K562 (cell line): ENCODE measurements around the gene CUX1. TPM values are rescaled to one million over a fixed set of nuclear protein-coding genes. Genes with fewer than 3 reads are reported as not detected.
A peak's percentile ranks its signal among the peaks of the same experiment; 100 is the strongest.

ENCODE experiments used
- ARID2 ChIP-seq: fragments of 450-650 bp; IDR thresholded peaks from 2 replicates; pipeline ENCODE4 v1.6.1; 2017; ENCODE audit warnings: antibody characterized with exemption, mild to moderate bottlenecking
- BCOR ChIP-seq: fragments of 450-650 bp; IDR thresholded peaks from 2 replicates; pipeline ENCODE4 v1.6.1; 2016
- ERF ChIP-seq: fragments of 450-650 bp; formaldehyde crosslinking; IDR thresholded peaks from 2 replicates; pipeline ENCODE4 v1.4.0; 2020; ENCODE audit warnings: mild to moderate bottlenecking, mixed read lengths
- HLTF ChIP-seq: fragments of 450-650 bp; IDR thresholded peaks from 2 replicates; pipeline ENCODE4 v1.6.1; 2016
- HNRNPH1 ChIP-seq: fragments of 200-400 bp; formaldehyde crosslinking; optimal IDR thresholded peaks from 2 replicates; pipeline ENCODE3; 2017; ENCODE audit warnings: low read depth, mild to moderate bottlenecking, low read length, moderate library complexity
- PHB ChIP-seq: fragments of 250-450 bp; sonication (Bioruptor Pico); IDR thresholded peaks from 2 replicates; pipeline ENCODE4 v1.5.0; 2021
- YY1 ChIP-seq, 3 experiments: IDR thresholded peaks; 2 replicates each; pipeline ENCODE4 v1.6.1; 2011; ENCODE audit warnings: low read length in 2 of 3, mild to moderate bottlenecking in 2 of 3, moderate library complexity in 2 of 3, borderline replicate concordance in 1 of 3, control low read depth in 1 of 3, low read depth in 1 of 3; ENCODE audit not compliant: insufficient read depth in 3 of 3, insufficient replicate concordance in 2 of 3, control insufficient read depth in 1 of 3, insufficient read length in 1 of 3; ENCODE audit errors: extremely low read depth in 1 of 3
- polyA plus RNA-seq, 8 experiments: library from polyadenylated mRNA; depleted of rRNA in 4 of 8; stranded (reverse) in 5 of 8; unstranded in 3 of 8; fragments of >200 nt; fragmentation: Nextera tagmentation in 2 of 8; fragmentation: Illumina TruSeq in 1 of 8; extraction: Ambion mirVana in 2 of 8; extraction: Trizol in 1 of 8; gene quantifications; 2 replicates each; pipeline versions ENCODE4 v1.2.1 to v1.2.3, GENCODE V29; 2011 to 2014; ENCODE audit warnings: inconsistent platforms in 1 of 8, missing spikeins in 1 of 8
- total RNA-seq, 7 experiments: library from RNA; depleted of rRNA in 6 of 7; stranded (reverse); fragments of >200 nt in 6 of 7; fragmentation: Illumina TruSeq in 2 of 7; extraction: Trizol in 2 of 7; gene quantifications; 2 replicates each; pipeline versions ENCODE4 v1.2.1 to v1.2.3, GENCODE V29; 2011 to 2021; ENCODE audit warnings: low replicate concordance in 1 of 7
- TF ChIP-seq, protein P1 (sequence below): fragments of 450-650 bp; IDR thresholded peaks from 2 replicates; pipeline ENCODE4 v1.6.1; 2016; ENCODE audit warnings: mild to moderate bottlenecking, moderate library complexity
- TF ChIP-seq, protein P2 (sequence below): fragments of 200-400 bp; formaldehyde crosslinking; IDR thresholded peaks from 2 replicates; pipeline ENCODE4 v1.6.1; 2017; ENCODE audit warnings: mild to moderate bottlenecking, low read depth, low read length, moderate library complexity
- TF ChIP-seq, protein P3 (sequence below), 3 experiments: IDR thresholded peaks in 2 of 3; conservative IDR thresholded peaks in 1 of 3; 2 replicates each; pipeline ENCODE4 v1.5.1; 2011 to 2012; ENCODE audit warnings: low read length in 3 of 3, mild to moderate bottlenecking in 3 of 3, control low read depth in 2 of 3, improper control_type of control experiment in 1 of 3, inconsistent platforms in 1 of 3, low read depth in 1 of 3, mixed read lengths in 1 of 3, moderate library complexity in 1 of 3; ENCODE audit not compliant: insufficient read depth in 2 of 3

CUX1 gene
- total and polyA plus RNA-seq, 9 of the 15 experiments (the other 6 are each of a cell fraction or from before 2014, with no cell fraction given): 3.6 to 55.3 (median 25.2) TPM

DNA sequence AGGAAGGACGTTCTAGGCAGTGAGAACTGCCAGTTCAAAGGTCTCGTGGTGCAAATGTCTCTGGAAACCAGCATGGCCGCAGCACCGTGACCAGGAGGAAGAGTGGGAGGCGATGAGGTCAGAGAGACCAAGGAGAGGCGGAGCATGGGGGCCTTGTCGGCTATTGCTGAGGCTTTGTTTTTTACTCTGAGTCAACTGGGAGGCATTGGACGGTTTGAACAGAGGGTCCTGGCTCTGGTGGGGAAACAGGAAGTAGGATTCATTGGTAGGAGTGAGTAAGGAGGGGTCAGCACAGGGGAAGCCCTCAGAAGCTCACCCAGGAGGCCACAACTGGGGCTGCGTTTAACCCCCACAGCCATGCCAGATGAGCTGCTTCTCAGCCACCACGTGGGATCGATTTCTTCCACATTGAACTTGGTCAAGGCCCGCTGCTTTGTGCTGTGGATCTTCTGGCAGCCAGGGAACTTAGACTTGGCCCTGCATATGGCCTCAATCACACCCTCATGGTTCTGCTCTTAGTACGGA, 447.0 kb downstream of the CUX1 start (continued):
- TF ChIP-seq, protein P1, sequence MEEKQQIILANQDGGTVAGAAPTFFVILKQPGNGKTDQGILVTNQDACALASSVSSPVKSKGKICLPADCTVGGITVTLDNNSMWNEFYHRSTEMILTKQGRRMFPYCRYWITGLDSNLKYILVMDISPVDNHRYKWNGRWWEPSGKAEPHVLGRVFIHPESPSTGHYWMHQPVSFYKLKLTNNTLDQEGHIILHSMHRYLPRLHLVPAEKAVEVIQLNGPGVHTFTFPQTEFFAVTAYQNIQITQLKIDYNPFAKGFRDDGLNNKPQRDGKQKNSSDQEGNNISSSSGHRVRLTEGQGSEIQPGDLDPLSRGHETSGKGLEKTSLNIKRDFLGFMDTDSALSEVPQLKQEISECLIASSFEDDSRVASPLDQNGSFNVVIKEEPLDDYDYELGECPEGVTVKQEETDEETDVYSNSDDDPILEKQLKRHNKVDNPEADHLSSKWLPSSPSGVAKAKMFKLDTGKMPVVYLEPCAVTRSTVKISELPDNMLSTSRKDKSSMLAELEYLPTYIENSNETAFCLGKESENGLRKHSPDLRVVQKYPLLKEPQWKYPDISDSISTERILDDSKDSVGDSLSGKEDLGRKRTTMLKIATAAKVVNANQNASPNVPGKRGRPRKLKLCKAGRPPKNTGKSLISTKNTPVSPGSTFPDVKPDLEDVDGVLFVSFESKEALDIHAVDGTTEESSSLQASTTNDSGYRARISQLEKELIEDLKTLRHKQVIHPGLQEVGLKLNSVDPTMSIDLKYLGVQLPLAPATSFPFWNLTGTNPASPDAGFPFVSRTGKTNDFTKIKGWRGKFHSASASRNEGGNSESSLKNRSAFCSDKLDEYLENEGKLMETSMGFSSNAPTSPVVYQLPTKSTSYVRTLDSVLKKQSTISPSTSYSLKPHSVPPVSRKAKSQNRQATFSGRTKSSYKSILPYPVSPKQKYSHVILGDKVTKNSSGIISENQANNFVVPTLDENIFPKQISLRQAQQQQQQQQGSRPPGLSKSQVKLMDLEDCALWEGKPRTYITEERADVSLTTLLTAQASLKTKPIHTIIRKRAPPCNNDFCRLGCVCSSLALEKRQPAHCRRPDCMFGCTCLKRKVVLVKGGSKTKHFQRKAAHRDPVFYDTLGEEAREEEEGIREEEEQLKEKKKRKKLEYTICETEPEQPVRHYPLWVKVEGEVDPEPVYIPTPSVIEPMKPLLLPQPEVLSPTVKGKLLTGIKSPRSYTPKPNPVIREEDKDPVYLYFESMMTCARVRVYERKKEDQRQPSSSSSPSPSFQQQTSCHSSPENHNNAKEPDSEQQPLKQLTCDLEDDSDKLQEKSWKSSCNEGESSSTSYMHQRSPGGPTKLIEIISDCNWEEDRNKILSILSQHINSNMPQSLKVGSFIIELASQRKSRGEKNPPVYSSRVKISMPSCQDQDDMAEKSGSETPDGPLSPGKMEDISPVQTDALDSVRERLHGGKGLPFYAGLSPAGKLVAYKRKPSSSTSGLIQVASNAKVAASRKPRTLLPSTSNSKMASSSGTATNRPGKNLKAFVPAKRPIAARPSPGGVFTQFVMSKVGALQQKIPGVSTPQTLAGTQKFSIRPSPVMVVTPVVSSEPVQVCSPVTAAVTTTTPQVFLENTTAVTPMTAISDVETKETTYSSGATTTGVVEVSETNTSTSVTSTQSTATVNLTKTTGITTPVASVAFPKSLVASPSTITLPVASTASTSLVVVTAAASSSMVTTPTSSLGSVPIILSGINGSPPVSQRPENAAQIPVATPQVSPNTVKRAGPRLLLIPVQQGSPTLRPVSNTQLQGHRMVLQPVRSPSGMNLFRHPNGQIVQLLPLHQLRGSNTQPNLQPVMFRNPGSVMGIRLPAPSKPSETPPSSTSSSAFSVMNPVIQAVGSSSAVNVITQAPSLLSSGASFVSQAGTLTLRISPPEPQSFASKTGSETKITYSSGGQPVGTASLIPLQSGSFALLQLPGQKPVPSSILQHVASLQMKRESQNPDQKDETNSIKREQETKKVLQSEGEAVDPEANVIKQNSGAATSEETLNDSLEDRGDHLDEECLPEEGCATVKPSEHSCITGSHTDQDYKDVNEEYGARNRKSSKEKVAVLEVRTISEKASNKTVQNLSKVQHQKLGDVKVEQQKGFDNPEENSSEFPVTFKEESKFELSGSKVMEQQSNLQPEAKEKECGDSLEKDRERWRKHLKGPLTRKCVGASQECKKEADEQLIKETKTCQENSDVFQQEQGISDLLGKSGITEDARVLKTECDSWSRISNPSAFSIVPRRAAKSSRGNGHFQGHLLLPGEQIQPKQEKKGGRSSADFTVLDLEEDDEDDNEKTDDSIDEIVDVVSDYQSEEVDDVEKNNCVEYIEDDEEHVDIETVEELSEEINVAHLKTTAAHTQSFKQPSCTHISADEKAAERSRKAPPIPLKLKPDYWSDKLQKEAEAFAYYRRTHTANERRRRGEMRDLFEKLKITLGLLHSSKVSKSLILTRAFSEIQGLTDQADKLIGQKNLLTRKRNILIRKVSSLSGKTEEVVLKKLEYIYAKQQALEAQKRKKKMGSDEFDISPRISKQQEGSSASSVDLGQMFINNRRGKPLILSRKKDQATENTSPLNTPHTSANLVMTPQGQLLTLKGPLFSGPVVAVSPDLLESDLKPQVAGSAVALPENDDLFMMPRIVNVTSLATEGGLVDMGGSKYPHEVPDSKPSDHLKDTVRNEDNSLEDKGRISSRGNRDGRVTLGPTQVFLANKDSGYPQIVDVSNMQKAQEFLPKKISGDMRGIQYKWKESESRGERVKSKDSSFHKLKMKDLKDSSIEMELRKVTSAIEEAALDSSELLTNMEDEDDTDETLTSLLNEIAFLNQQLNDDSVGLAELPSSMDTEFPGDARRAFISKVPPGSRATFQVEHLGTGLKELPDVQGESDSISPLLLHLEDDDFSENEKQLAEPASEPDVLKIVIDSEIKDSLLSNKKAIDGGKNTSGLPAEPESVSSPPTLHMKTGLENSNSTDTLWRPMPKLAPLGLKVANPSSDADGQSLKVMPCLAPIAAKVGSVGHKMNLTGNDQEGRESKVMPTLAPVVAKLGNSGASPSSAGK: peak; percentile 89
- TF ChIP-seq HNRNPH1 (no peak), BCOR (no peak), PHB (no peak), ERF (CRISPR knock-in tag) (0 out of 2 replicates have a peak, but pooled peaks have one; percentile 4), YY1 (IDR thresholded peaks at IDR 0.05; ENCODE audit: borderline replicate concordance in 1 of 3, control insufficient read depth in 1 of 3, extremely low read depth in 1 of 3, insufficient read depth in 3 of 3, insufficient read length in 1 of 3, insufficient replicate concordance in 2 of 3, low read depth in 1 of 3, low read length in 2 of 3) (peak; percentile 38 to 90 (median 76)), ARID2 (no peak), HLTF (no peak)
- TF ChIP-seq, protein P2, sequence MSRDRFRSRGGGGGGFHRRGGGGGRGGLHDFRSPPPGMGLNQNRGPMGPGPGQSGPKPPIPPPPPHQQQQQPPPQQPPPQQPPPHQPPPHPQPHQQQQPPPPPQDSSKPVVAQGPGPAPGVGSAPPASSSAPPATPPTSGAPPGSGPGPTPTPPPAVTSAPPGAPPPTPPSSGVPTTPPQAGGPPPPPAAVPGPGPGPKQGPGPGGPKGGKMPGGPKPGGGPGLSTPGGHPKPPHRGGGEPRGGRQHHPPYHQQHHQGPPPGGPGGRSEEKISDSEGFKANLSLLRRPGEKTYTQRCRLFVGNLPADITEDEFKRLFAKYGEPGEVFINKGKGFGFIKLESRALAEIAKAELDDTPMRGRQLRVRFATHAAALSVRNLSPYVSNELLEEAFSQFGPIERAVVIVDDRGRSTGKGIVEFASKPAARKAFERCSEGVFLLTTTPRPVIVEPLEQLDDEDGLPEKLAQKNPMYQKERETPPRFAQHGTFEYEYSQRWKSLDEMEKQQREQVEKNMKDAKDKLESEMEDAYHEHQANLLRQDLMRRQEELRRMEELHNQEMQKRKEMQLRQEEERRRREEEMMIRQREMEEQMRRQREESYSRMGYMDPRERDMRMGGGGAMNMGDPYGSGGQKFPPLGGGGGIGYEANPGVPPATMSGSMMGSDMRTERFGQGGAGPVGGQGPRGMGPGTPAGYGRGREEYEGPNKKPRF: no peak
- TF ChIP-seq, protein P3, sequence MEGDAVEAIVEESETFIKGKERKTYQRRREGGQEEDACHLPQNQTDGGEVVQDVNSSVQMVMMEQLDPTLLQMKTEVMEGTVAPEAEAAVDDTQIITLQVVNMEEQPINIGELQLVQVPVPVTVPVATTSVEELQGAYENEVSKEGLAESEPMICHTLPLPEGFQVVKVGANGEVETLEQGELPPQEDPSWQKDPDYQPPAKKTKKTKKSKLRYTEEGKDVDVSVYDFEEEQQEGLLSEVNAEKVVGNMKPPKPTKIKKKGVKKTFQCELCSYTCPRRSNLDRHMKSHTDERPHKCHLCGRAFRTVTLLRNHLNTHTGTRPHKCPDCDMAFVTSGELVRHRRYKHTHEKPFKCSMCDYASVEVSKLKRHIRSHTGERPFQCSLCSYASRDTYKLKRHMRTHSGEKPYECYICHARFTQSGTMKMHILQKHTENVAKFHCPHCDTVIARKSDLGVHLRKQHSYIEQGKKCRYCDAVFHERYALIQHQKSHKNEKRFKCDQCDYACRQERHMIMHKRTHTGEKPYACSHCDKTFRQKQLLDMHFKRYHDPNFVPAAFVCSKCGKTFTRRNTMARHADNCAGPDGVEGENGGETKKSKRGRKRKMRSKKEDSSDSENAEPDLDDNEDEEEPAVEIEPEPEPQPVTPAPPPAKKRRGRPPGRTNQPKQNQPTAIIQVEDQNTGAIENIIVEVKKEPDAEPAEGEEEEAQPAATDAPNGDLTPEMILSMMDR (IDR thresholded peaks at IDR 0.05 in 2 of 3, conservative IDR thresholded peaks at IDR 0.05 in 1 of 3; ENCODE audit: insufficient read depth in 2 of 3, low read depth in 1 of 3, low read length in 3 of 3): no peak
